HepG2 (cell line): ENCODE measurements around the gene MISP3. TPM values are rescaled to one million over a fixed set of nuclear protein-coding genes. Genes with fewer than 3 reads are reported as not detected.

Experiments
- CHCHD3 ChIP-seq: sonication (generic); formaldehyde crosslinking; IDR thresholded peaks from 2 replicates; pipeline ENCODE4 v1.8.0; 2022; ENCODE audit warnings: mild to moderate bottlenecking, missing genetic modification reagents, moderate library complexity
- FOXA3 ChIP-seq: IDR thresholded peaks from 2 replicates; pipeline ENCODE4 v1.6.1; 2016; ENCODE audit warnings: missing genetic modification reagents, missing compliant biosample characterization
- HOXA3 ChIP-seq: sonication (generic); formaldehyde crosslinking; IDR thresholded peaks from 2 replicates; pipeline ENCODE4 v1.5.0; 2020; ENCODE audit warnings: missing genetic modification reagents
- RXRA ChIP-seq: sonication (generic); formaldehyde crosslinking; IDR thresholded peaks from 2 replicates; pipeline ENCODE4 v1.5.1; 2020; ENCODE audit warnings: missing genetic modification reagents
- SOX6 ChIP-seq, 2 experiments: fragments of 450-650 bp in 1 of 2; sonication (generic) in 1 of 2; formaldehyde crosslinking in 1 of 2; IDR thresholded peaks; 2 replicates each; pipeline versions ENCODE4 v1.4.0 to v1.6.1; 2017 to 2020; ENCODE audit warnings: antibody characterized with exemption in 1 of 2, mild to moderate bottlenecking in 1 of 2, missing genetic modification reagents in 1 of 2
- YEATS2 ChIP-seq: sonication (generic); formaldehyde crosslinking; IDR thresholded peaks from 2 replicates; pipeline ENCODE4 v1.4.0; 2020; ENCODE audit warnings: missing genetic modification reagents, borderline replicate concordance
- ZBTB43 ChIP-seq: sonication (generic); formaldehyde crosslinking; conservative IDR thresholded peaks from 2 replicates; pipeline ENCODE4 v1.4.0; 2020; ENCODE audit warnings: missing genetic modification reagents
- ZNF274 ChIP-seq: sonication (generic); formaldehyde crosslinking; IDR thresholded peaks from 2 replicates; pipeline ENCODE4 v1.5.1; 2020; ENCODE audit warnings: mild to moderate bottlenecking, missing genetic modification reagents
- ZNF782 ChIP-seq: sonication (generic); formaldehyde crosslinking; IDR thresholded peaks from 2 replicates; pipeline ENCODE4 v1.4.0; 2020; ENCODE audit warnings: missing genetic modification reagents, mild to moderate bottlenecking, borderline replicate concordance
- polyA plus RNA-seq, 8 experiments: library from polyadenylated mRNA; depleted of rRNA in 3 of 8; stranded (reverse) in 7 of 8; unstranded in 1 of 8; fragments of >200 nt; fragmentation: Illumina TruSeq in 4 of 8; extraction: Trizol in 4 of 8; gene quantifications; 2 replicates each; pipeline versions ENCODE4 v1.2.1 to v1.2.3, GENCODE V29; 2011 to 2016; ENCODE audit warnings: low read depth in 4 of 8, missing spikeins in 1 of 8, mixed read lengths in 1 of 8; ENCODE audit not compliant: insufficient read depth in 1 of 8
- total RNA-seq, 5 experiments: library from RNA; depleted of rRNA; stranded (reverse); fragments of >200 nt; fragmentation: Illumina TruSeq; extraction: Trizol; gene quantifications; 2 replicates each; pipeline ENCODE4 v1.2.3, GENCODE V29; 2016; ENCODE audit warnings: low read depth in 1 of 5
- TF ChIP-seq, protein P1 (sequence below): sonication (generic); formaldehyde crosslinking; IDR thresholded peaks from 2 replicates; pipeline ENCODE4 v1.5.1; 2020; ENCODE audit warnings: mild to moderate bottlenecking, moderate library complexity, missing genetic modification reagents
- TF ChIP-seq, protein P2 (sequence below): sonication (generic); formaldehyde crosslinking; IDR thresholded peaks from 2 replicates; pipeline ENCODE4 v1.4.0; 2020; ENCODE audit warnings: mild to moderate bottlenecking, missing genetic modification reagents
- TF ChIP-seq, protein P3 (sequence below): IDR thresholded peaks from 2 replicates; pipeline ENCODE4 v1.6.1; 2016; ENCODE audit warnings: low read depth, control low read depth
- TF ChIP-seq, protein P4 (sequence below): sonication (generic); formaldehyde crosslinking; IDR thresholded peaks from 2 replicates; pipeline ENCODE4 v1.4.0; 2020; ENCODE audit warnings: missing genetic modification reagents
- TF ChIP-seq, protein P5 (sequence below): sonication (generic); formaldehyde crosslinking; IDR thresholded peaks from 2 replicates; pipeline ENCODE4 v1.4.0; 2020; ENCODE audit warnings: mild to moderate bottlenecking, missing genetic modification reagents

MISP3 gene
- total and polyA plus RNA-seq, 2 of the 13 experiments (the other 11 are each of a cell fraction or from before 2014, with no cell fraction given): 2.5 to 5.4 TPM

DNA sequence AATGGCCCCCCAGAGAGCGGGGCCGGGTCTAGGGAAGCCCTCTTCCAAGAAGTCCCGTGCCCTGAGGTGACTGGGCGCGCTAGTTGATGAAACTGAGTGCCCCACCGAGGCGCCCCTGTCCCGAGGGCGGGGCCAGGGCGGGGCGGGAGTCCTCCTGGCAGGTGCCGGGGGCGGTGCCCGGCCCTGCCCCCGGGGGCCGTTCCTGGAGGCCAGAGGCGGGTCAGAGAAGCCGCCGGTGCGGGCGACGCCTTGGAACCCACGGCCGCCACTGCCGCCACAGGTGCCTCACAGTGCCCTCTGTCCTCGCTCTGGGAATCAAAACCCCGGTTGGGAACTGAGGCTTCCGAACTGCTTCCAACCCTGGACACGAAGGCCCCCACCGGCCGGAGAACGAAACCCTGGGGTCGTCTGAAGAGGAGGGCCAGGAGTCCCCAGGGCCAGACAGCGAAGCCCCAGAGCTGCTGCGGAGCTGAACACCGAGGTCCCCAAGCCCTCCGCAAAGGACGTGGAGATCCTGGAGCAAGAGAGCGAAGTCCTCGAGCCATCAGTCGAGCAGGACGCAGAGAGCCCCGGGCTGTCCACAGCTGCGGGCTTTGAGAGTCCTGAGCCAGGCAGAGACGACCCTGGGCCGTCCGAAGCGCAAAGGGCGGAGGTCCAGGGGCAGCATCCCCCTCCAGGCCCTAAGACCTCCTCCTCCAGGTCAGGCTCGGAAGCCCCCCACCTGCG, at the start of gene MISP3 (continued):
- TF ChIP-seq ZNF782: no peak
- TF ChIP-seq ZBTB43 (CRISPR knock-in tag): 0 out of 2 replicates have a peak, but pooled peaks have one; percentile 6
- 0 out of 2 replicates have a peak, but pooled peaks have one; percentile 42 for TF ChIP-seq ZNF274 (CRISPR knock-in tag)
- no peak for TF ChIP-seq SOX6 (IDR thresholded peaks at IDR 0.05)
- no peak for TF ChIP-seq SOX6 (CRISPR knock-in tag; IDR thresholded peaks at IDR 0.05)
- TF ChIP-seq, protein P1, sequence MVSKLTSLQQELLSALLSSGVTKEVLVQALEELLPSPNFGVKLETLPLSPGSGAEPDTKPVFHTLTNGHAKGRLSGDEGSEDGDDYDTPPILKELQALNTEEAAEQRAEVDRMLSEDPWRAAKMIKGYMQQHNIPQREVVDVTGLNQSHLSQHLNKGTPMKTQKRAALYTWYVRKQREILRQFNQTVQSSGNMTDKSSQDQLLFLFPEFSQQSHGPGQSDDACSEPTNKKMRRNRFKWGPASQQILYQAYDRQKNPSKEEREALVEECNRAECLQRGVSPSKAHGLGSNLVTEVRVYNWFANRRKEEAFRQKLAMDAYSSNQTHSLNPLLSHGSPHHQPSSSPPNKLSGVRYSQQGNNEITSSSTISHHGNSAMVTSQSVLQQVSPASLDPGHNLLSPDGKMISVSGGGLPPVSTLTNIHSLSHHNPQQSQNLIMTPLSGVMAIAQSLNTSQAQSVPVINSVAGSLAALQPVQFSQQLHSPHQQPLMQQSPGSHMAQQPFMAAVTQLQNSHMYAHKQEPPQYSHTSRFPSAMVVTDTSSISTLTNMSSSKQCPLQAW: 0 out of 2 replicates have a peak, but pooled peaks have one; percentile 17
- TF ChIP-seq, protein P2, sequence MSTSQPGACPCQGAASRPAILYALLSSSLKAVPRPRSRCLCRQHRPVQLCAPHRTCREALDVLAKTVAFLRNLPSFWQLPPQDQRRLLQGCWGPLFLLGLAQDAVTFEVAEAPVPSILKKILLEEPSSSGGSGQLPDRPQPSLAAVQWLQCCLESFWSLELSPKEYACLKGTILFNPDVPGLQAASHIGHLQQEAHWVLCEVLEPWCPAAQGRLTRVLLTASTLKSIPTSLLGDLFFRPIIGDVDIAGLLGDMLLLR (CRISPR knock-in tag): no peak
- no peak for TF ChIP-seq FOXA3 (CRISPR knock-in tag)
- TF ChIP-seq, protein P3, sequence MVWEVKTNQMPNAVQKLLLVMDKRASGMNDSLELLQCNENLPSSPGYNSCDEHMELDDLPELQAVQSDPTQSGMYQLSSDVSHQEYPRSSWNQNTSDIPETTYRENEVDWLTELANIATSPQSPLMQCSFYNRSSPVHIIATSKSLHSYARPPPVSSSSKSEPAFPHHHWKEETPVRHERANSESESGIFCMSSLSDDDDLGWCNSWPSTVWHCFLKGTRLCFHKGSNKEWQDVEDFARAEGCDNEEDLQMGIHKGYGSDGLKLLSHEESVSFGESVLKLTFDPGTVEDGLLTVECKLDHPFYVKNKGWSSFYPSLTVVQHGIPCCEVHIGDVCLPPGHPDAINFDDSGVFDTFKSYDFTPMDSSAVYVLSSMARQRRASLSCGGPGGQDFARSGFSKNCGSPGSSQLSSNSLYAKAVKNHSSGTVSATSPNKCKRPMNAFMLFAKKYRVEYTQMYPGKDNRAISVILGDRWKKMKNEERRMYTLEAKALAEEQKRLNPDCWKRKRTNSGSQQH (CRISPR knock-in tag): no peak
- TF ChIP-seq RXRA (CRISPR knock-in tag): no peak
- no peak for TF ChIP-seq HOXA3 (CRISPR knock-in tag)
- no peak for TF ChIP-seq YEATS2 (CRISPR knock-in tag)
- TF ChIP-seq, protein P4, sequence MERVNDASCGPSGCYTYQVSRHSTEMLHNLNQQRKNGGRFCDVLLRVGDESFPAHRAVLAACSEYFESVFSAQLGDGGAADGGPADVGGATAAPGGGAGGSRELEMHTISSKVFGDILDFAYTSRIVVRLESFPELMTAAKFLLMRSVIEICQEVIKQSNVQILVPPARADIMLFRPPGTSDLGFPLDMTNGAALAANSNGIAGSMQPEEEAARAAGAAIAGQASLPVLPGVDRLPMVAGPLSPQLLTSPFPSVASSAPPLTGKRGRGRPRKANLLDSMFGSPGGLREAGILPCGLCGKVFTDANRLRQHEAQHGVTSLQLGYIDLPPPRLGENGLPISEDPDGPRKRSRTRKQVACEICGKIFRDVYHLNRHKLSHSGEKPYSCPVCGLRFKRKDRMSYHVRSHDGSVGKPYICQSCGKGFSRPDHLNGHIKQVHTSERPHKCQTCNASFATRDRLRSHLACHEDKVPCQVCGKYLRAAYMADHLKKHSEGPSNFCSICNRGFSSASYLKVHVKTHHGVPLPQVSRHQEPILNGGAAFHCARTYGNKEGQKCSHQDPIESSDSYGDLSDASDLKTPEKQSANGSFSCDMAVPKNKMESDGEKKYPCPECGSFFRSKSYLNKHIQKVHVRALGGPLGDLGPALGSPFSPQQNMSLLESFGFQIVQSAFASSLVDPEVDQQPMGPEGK: peak; percentile 95
- TF ChIP-seq CHCHD3 (CRISPR knock-in tag): no peak
- TF ChIP-seq, protein P5, sequence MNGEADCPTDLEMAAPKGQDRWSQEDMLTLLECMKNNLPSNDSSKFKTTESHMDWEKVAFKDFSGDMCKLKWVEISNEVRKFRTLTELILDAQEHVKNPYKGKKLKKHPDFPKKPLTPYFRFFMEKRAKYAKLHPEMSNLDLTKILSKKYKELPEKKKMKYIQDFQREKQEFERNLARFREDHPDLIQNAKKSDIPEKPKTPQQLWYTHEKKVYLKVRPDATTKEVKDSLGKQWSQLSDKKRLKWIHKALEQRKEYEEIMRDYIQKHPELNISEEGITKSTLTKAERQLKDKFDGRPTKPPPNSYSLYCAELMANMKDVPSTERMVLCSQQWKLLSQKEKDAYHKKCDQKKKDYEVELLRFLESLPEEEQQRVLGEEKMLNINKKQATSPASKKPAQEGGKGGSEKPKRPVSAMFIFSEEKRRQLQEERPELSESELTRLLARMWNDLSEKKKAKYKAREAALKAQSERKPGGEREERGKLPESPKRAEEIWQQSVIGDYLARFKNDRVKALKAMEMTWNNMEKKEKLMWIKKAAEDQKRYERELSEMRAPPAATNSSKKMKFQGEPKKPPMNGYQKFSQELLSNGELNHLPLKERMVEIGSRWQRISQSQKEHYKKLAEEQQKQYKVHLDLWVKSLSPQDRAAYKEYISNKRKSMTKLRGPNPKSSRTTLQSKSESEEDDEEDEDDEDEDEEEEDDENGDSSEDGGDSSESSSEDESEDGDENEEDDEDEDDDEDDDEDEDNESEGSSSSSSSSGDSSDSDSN (CRISPR knock-in tag): no peak
